ENCODE data around the gene CRADD. TPM values are rescaled to one million over a fixed set of nuclear protein-coding genes. Genes with fewer than 3 reads are reported as not detected.

The CRADD gene
- total RNA-seq, 2 donors from 2014 or later: 56.1 to 94.8 TPM

- no peak for DNase-seq (ENCODE audit: low spot score)
- Histone ChIP-seq H3K27ac (no peak overlapping the region), H3K36me3 (no peaks in the 10 kb centered on the region), H3K9me3 (no peaks in the 10 kb centered on the region), H3K4me3 (no peak overlapping the region), H3K4me1 (no peaks in the 10 kb centered on the region), H3K27me3 (no peaks in the 10 kb centered on the region)
- no peak for TF ChIP-seq CTCF (IDR thresholded peaks at IDR 0.05)
Observed at GRCh38 chr12:93663729-93664084, 13.5 kb upstream of the CRADD start.

- no peaks in the 10 kb centered on the region for H3K4me1 ChIP-seq
- DNase-seq (ENCODE audit: low spot score): no peak
- peaks cover 0 to 4% of the 10 kb centered on the region in 2 donors for H3K9me3 ChIP-seq
- no peak for TF ChIP-seq CTCF (IDR thresholded peaks at IDR 0.05)
- no peaks in the 10 kb centered on the region for H3K27me3 ChIP-seq
- no peak overlapping the region for H3K27ac ChIP-seq
- H3K36me3 ChIP-seq: no peaks in the 10 kb centered on the region
- no peak overlapping the region for H3K4me3 ChIP-seq
Observed at GRCh38 chr12:93664573-93665138, 12.5 kb upstream of the CRADD start.

- TF ChIP-seq CTCF (IDR thresholded peaks at IDR 0.05): no peak
- Histone ChIP-seq H3K27ac (no peak overlapping the region), H3K4me3 (no peak overlapping the region), H3K9me3 (peaks cover 0 to 4% of the 10 kb centered on the region in 2 donors), H3K4me1 (no peaks in the 10 kb centered on the region), H3K36me3 (no peaks in the 10 kb centered on the region), H3K27me3 (no peaks in the 10 kb centered on the region)
- DNase-seq (ENCODE audit: low spot score): no peak
Observed at GRCh38 chr12:93667672-93668071, 9.5 kb upstream of the CRADD start.

GRCh38 chr12:93668919-93669418, 8.2 kb upstream of the CRADD start:
- no peak for TF ChIP-seq CTCF (IDR thresholded peaks at IDR 0.05)
- Histone ChIP-seq H3K27me3 (no peaks in the 10 kb centered on the region), H3K9me3 (peaks cover 0 to 4% of the 10 kb centered on the region in 2 donors), H3K36me3 (no peaks in the 10 kb centered on the region), H3K4me3 (no peak overlapping the region), H3K27ac (no peak overlapping the region), H3K4me1 (no peaks in the 10 kb centered on the region)
- no peak for DNase-seq (ENCODE audit: low spot score)

- no peaks in the 10 kb centered on the region for H3K36me3 ChIP-seq
- H3K27me3 ChIP-seq: no peaks in the 10 kb centered on the region
- H3K4me3 ChIP-seq: no peak overlapping the region
- H3K27ac ChIP-seq: no peak overlapping the region
- no peak for DNase-seq (ENCODE audit: low spot score)
- H3K9me3 ChIP-seq: peaks cover 0 to 4% of the 10 kb centered on the region in 2 donors
- TF ChIP-seq CTCF (IDR thresholded peaks at IDR 0.05): no peak
- H3K4me1 ChIP-seq: no peaks in the 10 kb centered on the region
Observed at GRCh38 chr12:93669452-93669851, 7.7 kb upstream of the CRADD start.

- H3K27ac ChIP-seq: no peak overlapping the region
- peaks cover 0 to 4% of the 10 kb centered on the region in 2 donors for H3K9me3 ChIP-seq
- H3K4me3 ChIP-seq: no peak overlapping the region
- no peaks in the 10 kb centered on the region for H3K4me1 ChIP-seq
- no peaks in the 10 kb centered on the region for H3K36me3 ChIP-seq
- no peaks in the 10 kb centered on the region for H3K27me3 ChIP-seq
- no peak for TF ChIP-seq CTCF (IDR thresholded peaks at IDR 0.05)
- DNase-seq (ENCODE audit: low spot score): no peak
Observed at GRCh38 chr12:93670104-93670503, 7.1 kb upstream of the CRADD start.
